SK-N-DZ (cell line): Measurements from ENCODE around the gene NOVA2.

Experiments
- DNase-seq: peaks from one replicate; pipeline ENCODE4 v3.0.0-alpha.2; 2015; ENCODE audit warnings: low spot score

Gene NOVA2

DNA sequence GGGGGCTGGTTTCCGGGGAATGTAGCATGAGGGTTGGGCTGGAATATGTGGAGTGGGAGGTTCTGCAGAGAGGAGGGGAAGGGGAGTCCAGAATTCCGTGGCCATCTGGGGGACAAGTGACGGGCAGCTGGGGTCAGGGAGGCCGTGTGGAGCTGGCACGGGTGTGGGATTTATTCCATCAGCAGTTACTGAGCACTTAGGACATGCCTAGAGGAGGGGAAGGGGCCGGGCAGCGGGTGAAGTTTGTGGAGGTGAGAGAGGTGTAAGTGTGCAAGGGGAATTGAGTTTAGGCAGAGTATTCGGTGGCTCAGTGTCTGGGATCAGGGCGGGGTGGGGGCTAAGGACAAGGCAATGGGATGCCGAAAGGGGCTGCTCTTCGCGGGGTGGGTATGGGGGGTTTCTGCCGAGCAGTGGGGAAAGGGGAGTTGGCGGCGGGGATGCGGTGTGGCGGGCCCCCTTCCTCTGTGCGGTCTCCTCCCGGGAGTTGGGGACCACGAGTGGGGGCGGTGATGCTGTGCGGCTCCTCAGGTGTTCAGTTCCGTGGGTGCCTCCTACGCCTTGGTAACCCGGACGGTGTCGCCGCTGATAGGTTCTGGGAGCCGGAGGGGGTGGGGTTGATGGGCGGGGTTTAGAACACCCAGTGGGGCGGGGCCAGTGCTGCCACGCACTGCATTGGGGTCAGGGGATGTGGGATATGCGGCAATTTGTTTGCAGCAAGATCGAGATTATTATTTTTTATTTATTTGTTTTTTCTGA lies 27.0 kb upstream of the NOVA2 start:
- DNase-seq, result peak; percentile 25

- DNase-seq, result peak; percentile 54
Measured at GRCh38 chr19:45999653-46000121, 26.0 kb upstream of the NOVA2 start.

GRCh38 chr19:45998834-45999233 lies 25.2 kb upstream of the NOVA2 start:
- DNase-seq, result no peak

DNA sequence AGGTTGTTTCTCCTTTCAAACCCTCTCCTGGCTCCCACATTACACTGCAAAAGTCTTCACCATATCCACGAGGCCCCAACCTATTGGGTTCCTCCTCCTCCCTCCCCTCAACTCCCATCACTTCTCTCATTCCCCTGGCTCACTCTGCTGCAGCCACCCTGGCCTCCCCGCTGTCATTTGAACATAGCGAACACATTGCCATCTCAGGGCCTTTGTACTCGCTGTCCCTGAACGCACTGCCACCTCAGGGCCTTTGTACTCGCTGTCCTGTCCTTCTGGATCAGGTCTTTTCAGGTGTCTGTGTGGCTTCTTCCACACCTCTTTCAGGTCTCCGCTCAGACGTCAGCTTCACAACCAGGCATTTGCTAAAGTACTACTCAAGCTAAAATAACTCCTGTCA lies 23.3 kb upstream of the NOVA2 start:
- no peak for DNase-seq

GRCh38 chr19:45995715-45996385 lies 22.2 kb upstream of the NOVA2 start:
- no peak for DNase-seq

GRCh38 chr19:45994998-45995714 lies 21.5 kb upstream of the NOVA2 start, which contains the start of gene CCDC61:
Gene CCDC61, plus strand, starts transcription at chr19:45995467. Its CDS starts 7,552 bp downstream, at chr19:46003019.
- DNase-seq, result peak; percentile 99

DNA sequence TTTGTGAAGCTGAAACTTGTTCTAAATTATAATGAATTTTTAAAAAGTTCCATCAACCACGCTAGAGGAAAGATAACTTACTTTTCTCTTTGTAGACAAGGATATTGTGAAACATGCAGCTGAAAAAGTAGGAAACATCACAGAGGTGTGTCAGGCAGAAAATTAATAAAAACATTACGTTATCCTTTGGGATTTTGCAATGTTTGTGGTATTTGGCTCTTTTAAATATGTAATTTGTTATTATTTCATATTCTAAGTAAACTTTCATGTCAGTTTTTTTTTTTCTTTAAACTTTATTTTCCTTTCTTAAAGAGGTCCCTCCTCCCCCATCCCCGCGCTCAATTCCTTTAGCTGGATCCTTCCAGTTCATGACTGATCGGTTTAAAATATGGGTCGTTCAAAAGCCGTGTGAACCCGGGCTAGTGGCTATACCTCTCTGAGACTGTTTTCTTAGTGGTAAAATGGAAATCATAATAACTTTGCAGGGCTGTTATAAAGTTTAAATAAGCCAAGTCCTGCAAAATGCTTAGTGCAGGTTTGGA lies 20.9 kb upstream of the NOVA2 start:
- DNase-seq, result no peak

DNA sequence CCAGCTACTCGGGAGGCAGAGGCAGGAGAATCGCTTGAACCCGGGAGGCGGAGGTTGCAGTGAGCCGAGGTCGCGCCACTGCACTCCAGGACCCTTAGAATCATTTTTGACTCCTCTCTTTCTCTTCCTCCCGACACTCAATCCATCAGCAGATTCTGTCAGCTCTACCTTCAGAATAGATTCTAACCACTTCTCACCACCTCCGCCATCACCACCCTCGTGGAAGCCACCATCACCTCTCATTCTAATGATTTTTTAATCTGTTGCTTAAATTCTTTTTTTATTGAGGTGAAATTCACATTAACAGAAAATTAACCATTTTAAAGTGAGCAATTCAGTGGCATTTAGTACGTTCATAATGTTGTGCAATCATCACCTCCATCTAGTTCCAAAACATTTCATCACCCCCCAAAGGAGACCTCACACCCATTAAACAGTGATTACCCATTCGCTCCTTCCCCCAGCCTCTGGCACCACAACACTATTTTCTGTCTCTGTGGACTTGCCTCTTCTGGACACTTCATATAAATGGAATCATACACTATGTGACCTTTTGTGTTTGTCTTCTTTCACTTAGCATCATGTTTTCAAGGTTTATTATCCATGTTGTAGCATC lies 16.6 kb upstream of the NOVA2 start:
- DNase-seq, result no peak

- no peak for DNase-seq
Measured at GRCh38 chr19:45985321-45985720, 11.7 kb upstream of the NOVA2 start.

- no peak for DNase-seq
Measured at GRCh38 chr19:45981350-45981749, 7.7 kb upstream of the NOVA2 start.

- DNase-seq, result no peak
Measured at GRCh38 chr19:45978156-45978555, 4.5 kb upstream of the NOVA2 start.

GRCh38 chr19:45976178-45976577 lies 2.5 kb upstream of the NOVA2 start:
- peak; percentile 28 for DNase-seq

DNA sequence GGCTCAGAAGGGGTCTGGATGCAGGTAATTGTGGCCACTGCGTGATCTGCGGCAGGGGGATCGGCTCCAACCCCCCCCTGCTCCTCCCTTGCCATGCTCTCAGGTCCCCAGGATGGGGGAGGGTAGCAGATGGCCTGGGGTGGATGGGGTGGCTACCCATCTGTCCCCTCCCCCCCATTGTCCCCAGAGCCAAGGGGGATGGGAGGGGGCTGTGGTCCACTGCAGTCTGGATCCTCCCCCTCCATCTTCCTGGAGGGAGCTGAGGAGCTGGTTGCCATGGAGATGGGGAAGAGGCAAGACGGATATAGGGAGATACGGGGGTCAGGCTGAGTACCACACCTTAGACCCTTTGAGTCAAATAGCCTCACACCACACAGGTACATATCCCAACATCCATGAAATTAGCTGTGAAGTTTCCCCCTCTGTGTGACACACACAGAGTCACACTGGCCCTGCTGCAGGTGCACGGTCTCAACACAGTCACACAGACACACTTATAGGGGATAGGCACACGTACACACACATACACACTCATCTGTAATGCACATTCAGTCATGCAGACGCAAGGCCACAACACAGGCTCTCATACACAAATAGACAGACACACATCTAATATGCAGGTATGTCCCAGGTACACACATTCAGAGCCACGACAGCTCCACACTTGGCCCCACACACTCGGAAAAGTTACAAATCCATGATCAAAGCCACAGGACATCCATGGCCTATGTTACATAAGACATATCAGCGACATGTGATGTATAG lies 1.8 kb upstream of the NOVA2 start:
- peak; percentile 61 for DNase-seq

DNA sequence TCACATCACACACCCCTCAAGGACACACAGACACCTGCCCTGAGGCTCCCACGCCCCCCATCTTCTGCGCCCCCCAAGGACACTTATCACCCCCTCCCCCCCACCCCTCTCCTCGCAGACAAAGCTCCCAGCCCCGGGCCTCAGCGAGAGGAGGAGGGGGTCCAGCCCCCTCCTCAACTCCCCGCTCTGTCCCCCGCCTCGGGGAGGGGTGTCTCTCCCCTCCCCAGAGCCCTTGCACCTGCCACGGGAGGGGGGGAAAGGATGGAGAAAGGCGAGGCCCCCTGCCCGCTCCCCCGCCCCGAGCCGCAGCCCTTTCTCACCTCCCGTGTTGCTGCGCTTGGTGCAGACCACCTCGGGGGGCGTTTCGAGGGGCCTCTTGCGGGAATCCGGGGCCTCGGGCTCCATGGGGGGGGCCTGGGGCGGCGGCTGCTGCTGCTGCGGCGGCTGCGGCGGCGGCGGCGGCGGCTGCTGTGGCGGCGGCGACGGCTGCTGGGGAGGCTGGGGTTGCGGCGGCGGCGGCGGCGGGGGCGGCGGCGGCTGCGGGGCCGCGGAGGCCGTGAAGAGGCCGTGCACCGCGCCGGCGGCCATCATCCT lies 621 bp downstream of the NOVA2 start:
- DNase-seq, result no peak

GRCh38 chr19:45972081-45972946 lies 1.4 kb downstream of the NOVA2 start:
- DNase-seq, result no peak

DNA sequence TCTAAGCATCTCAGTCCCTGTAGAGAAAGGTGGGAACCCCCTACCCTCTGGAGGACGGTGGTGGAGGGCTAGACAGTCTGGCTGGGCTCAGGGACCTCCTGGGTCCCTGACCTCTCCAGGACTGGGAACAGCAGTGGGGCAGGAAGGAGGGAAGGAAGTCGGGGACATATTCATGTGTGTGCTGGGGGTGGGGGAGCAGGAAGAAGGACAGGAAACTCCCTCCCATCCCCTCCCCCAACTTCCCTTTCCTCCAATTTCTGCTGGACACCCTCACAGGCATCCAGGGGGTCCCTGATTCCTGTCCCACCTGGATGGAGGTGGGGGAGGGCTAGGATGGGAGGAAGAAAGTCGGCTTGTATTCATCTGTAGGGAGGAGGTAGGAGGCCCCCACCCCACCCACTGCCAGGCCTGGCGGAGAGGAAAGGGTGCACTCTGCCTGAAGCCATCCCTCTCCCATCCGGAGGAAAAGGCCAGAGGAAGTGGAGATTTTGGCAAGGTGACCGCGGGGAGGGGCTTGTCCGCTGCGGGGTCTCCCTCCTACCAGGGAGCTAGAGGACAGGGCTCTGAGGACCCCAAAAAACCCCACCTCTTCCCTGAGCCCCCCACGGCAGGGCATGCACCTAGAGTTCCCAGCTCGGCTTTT lies 2.3 kb downstream of the NOVA2 start:
- no peak for DNase-seq

DNA sequence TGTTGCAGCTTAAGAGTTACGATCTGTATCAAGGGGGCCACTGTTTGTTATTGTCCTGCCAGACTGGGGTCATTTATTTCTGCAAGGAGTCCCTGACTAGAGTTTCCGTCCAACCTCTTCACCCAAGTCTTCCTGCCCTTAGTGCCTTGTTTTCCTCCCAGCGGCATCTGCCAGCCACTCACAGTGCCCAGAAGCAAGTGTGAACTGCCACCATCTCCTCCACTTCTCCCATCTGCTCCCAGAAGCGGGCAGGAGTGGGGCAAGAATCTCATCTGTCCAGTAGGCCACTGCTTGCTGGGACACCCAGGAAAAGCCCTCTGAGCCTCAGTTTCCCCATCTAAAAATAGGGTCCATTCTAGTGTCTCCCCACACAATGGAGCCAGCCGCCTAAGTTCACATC lies 4.0 kb downstream of the NOVA2 start:
- DNase-seq, result no peak

- no peak for DNase-seq
Measured at GRCh38 chr19:45968626-45969025, 5.0 kb downstream of the NOVA2 start.

DNA sequence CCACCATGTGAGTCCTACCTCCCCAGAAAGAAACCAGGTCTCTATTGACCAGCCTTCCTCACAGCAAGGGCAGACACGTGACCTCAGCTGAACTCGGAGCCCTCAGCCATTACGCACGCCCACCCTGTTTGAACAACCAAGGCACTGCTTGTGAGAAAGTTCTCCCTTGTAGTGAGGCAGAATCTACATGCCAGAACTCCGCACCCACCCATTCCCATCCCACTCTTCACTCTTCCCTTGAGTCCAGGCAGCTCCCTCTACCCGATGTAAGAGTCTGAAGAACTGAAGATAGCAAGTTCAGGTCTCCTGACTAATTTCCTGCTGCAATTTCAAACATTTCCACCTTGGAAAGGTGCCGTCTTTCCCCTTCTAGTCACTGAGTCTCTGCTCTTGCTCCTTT lies 6.4 kb downstream of the NOVA2 start:
- no peak for DNase-seq
